Stimulated activated CD4-positive, alpha-beta T cell treated with anti-CD3 and anti-CD28 coated beads, Interleukin-4, amount 100 ng/mL, for 48 hours (primary cell): ENCODE measurements around the gene TYROBP.
"Not testable (repeated sequence)": the region's sequence is repeated elsewhere in the genome, so short reads cannot be mapped to it uniquely, and the experiment has no call there.

ENCODE experiments used
- DNase-seq, 2 donors: peaks; one replicate each; pipeline ENCODE4 v3.0.0-alpha.2; 2020; ENCODE audit warnings: low read depth in 2 of 2

The TYROBP gene

GRCh38 chr19:35931874-35932202 lies 23.7 kb upstream of the TYROBP start:
- no peak for DNase-seq

DNA sequence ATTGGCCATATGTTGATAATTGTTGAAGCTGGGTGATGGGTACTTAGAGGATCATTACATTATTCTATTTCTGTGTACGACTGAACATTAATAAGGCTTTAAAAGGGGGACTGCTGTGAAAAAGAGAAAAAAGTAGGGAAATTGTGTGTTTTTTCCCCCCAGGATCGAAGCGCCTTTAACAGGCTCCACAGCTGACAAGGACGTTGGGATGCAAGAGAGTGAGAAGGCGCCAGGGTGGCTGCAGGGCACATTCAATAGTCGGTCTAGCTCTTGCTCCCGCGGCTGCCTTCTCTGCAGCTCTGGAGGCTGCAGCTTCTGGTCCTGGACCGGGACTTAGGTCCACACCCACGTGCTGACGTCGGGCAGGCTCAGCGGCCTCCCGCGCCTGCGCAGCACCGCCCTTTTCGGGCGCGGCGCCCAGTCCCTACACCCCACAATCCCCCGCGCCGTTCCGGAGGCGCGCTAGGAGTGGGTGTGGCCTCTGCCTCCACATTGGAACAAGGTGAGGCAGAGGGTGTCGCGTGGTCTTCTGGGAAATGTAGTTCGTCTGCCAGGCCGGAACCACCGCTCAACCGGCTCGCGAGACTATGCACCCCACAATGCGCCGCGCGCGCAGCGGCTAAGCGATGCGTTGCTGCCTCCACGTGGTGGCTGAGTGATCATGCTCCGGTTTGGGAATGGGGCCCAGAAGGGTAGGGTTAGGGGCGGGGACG lies 23.2 kb upstream of the TYROBP start:
- peak; percentile 97 to 99 for DNase-seq

- no peak for DNase-seq
Measured at GRCh38 chr19:35929876-35930275, 21.8 kb upstream of the TYROBP start.

DNA sequence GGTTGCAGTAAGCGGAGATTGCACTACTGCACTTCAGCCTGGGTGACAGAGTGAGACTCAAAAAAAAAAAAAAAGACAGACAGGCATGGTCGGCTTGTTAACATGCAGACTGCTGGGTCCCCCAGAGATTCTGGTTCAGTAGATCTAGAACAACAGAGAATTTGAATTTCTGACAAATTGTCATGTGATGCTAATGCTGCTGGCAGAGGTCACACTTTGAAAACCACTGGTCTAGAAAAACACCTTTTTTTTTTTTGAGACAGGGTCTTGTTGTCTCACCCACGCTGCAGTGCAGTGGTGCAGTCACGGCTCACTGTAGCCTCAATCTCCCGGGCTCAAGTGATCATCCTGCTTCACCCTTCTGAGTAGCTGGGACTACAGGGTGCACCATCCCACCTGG lies 20.4 kb upstream of the TYROBP start:
- DNase-seq = no peak

- DNase-seq = no peak
Measured at GRCh38 chr19:35925501-35925900, 17.4 kb upstream of the TYROBP start.

DNA sequence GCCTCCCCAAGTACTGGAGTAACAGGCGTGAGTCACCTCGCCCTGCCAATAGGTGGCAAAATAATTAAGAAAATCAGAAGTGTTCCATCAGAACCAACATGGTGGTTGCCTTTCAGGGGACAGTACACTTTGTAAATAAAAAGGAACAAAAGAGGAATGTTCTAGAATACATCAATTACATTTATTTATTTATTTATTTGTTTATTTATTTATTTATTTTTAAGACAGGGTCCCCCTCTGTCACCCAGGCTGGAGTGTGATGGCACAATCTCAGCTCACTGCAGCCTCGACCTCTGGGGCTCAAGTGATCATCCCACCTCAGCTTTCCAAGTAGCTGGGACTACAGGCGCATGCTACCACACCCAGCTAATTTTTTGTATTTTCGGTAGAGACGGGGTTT lies 12.9 kb upstream of the TYROBP start:
- DNase-seq = no peak

GRCh38 chr19:35919306-35919705 lies 11.2 kb upstream of the TYROBP start:
- DNase-seq = no peak

GRCh38 chr19:35915443-35915842 lies 7.3 kb upstream of the TYROBP start:
- no peak for DNase-seq

- no peak for DNase-seq
Measured at GRCh38 chr19:35913589-35913988, 5.5 kb upstream of the TYROBP start.

- DNase-seq = no peak
Measured at GRCh38 chr19:35911790-35912189, 3.7 kb upstream of the TYROBP start.

- DNase-seq = no peak
Measured at GRCh38 chr19:35911173-35911572, 3.1 kb upstream of the TYROBP start.

DNA sequence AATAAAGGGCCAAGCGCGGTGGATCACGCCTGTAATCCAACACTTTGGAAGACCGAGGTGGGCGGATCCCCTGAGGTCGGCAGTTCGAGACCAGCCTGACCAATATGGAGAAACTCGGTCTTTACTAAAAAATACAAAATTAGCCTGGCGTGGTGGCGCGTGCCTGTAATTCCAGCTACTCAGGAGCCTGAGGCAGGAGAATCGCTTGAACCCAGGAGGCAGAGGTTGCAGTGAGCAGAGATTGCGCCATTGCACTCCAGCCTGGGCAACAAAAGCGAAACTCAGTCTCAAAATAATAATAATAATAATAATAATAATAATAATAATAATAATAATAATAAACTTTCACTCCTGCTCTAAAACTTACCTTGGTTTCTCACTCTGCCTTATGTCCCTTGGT lies 2.3 kb upstream of the TYROBP start:
- DNase-seq = not testable (repeated sequence)

GRCh38 chr19:35909684-35910035 lies 1.6 kb upstream of the TYROBP start:
- DNase-seq = no peak

DNA sequence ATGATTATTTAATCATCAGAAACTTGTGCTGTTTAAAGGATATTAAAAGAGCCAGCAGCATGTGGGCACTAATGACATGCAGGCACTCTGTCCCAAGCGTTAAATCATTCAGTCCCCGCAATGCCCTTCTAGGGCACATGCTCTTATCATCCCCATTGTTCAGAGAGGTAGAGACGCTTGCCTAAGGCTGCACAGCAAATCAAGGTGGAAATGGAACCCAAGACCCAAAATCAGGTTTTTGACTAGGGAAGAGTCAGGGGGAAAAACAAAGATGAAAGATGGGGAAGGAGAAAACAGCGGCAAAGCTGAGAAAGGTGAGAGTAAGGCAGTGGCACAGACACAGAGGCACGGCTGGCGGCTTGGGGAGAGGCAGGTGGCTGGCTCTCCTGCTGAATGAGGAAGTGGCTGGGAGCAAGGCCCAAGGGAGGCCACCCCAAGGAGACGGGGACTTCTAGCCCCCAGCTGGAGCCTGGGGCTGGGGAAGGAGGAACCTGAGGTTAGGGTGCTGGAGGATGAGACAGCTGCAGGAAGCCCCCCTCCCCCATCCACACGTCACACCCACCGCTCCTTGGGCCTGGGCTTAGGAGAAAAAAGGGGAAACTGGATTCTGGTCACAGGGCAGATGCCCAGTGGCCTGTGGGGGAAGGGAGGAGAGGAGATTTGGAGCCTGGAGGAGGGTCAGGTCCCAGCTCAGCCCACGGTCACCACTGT lies 1.0 kb upstream of the TYROBP start:
- no peak for DNase-seq

- DNase-seq = no peak
Measured at GRCh38 chr19:35907377-35907745, 734 bp downstream of the TYROBP start.

DNA sequence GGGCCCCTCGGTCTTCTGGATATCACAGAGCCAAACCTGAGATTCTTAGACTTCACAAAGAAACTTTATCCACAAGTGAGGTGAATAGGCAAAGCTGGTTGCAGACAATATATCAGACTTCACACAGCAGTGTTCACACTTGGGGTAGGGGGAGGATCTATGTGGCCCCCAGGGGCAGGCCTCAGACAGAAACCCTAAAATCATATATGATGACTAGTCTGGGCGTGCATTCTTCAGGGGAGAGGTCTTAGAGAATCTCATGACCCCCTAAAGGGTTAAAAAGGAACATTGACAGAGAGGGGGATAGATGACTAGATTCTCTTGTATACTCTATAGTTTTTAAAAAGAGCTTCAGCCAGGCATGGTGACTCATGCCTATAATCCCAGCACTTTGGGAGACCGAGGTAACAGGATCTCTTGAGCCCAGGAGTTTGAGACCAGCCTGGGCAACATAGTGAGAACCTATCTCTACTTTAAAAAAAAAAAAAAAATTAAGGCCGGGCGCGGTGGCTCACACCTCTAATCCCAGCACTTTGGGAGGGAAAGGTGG lies 2.8 kb downstream of the TYROBP start:
- DNase-seq = no peak

GRCh38 chr19:35904311-35905068 lies 3.6 kb downstream of the TYROBP start:
- no peak for DNase-seq

- DNase-seq = peak; percentile 75 to 80
Measured at GRCh38 chr19:35903550-35904179, 4.4 kb downstream of the TYROBP start.

GRCh38 chr19:35902870-35903475 lies 5.1 kb downstream of the TYROBP start:
- no peak for DNase-seq

GRCh38 chr19:35901854-35902661 lies 6.0 kb downstream of the TYROBP start, which contains the start of gene HCST:
Gene HCST (plus strand): TSS chr19:35902529. CDS start chr19:35902594, 65 bp downstream.
- DNase-seq = no peak
